HUES6 (cell line): ENCODE results near the gene HS3ST2.

Source experiments
- H3K27ac ChIP-seq: 2 replicates; pipeline ENCODE4 v1.7.0; 2013; ENCODE audit warnings: low read depth, mild to moderate bottlenecking, low read length, inconsistent platforms
- H3K27me3 ChIP-seq: 2 replicates; pipeline ENCODE4 v1.6.1; 2013; ENCODE audit warnings: low read length; ENCODE audit not compliant: control insufficient read depth, insufficient read depth
- H3K36me3 ChIP-seq: 2 replicates; pipeline ENCODE4 v1.6.1; 2013; ENCODE audit warnings: low read length; ENCODE audit not compliant: control insufficient read depth, insufficient read depth
- H3K4me1 ChIP-seq: 2 replicates; pipeline ENCODE4 v1.6.1; 2013; ENCODE audit warnings: low read length; ENCODE audit not compliant: control insufficient read depth, insufficient read depth
- H3K4me3 ChIP-seq: 2 replicates; pipeline ENCODE4 v1.5.1; 2013; ENCODE audit warnings: low read depth, low read length
- H3K9ac ChIP-seq: one replicate; pipeline ENCODE4 v1.6.1; 2013; ENCODE audit warnings: mild to moderate bottlenecking, low read length
- H3K9me3 ChIP-seq: 2 replicates; pipeline ENCODE4 v1.6.1; 2013; ENCODE audit warnings: low read depth, low read length; ENCODE audit not compliant: control insufficient read depth, insufficient read depth

The HS3ST2 gene

GRCh38 chr16:22813948-22814710 is at the start of gene HS3ST2:
HS3ST2 (plus strand) TSS chr16:22814162; CDS start chr16:22814611, 449 bp downstream.
- Histone ChIP-seq H3K27me3 (peaks cover 70% of the 10 kb centered on the region), H3K27ac (no peak within 1 kb of the TSS), H3K9ac (no peak within 1 kb of the TSS), H3K36me3 (no peaks in the 10 kb centered on the region), H3K9me3 (no peaks in the 10 kb centered on the region), H3K4me3 (peak within 1 kb of the TSS; percentile 51), H3K4me1 (no peaks in the 10 kb centered on the region)

- no peaks in the 10 kb centered on the region for H3K27me3 ChIP-seq
- H3K9me3 ChIP-seq: no peaks in the 10 kb centered on the region
- H3K4me1 ChIP-seq: peaks cover 22% of the 10 kb centered on the region
- H3K9ac ChIP-seq: no peak overlapping the region
- H3K4me3 ChIP-seq: no peak overlapping the region
- no peaks in the 10 kb centered on the region for H3K36me3 ChIP-seq
- H3K27ac ChIP-seq: no peak overlapping the region
Measured at GRCh38 chr16:22764662-22765327, 49.2 kb upstream of the HS3ST2 start.

- H3K36me3 ChIP-seq: no peaks in the 10 kb centered on the region
- no peak overlapping the region for H3K27ac ChIP-seq
- no peaks in the 10 kb centered on the region for H3K27me3 ChIP-seq
- H3K9ac ChIP-seq: no peak overlapping the region
- no peaks in the 10 kb centered on the region for H3K9me3 ChIP-seq
- no peak overlapping the region for H3K4me3 ChIP-seq
- peaks cover 22% of the 10 kb centered on the region for H3K4me1 ChIP-seq
Measured at GRCh38 chr16:22765479-22765878, 48.5 kb upstream of the HS3ST2 start.

GRCh38 chr16:22770866-22771265 is 43.1 kb upstream of the HS3ST2 start:
- no peaks in the 10 kb centered on the region for H3K36me3 ChIP-seq
- H3K27ac ChIP-seq: no peak overlapping the region
- no peaks in the 10 kb centered on the region for H3K27me3 ChIP-seq
- H3K4me3 ChIP-seq: no peak overlapping the region
- H3K4me1 ChIP-seq: no peaks in the 10 kb centered on the region
- no peak overlapping the region for H3K9ac ChIP-seq
- no peaks in the 10 kb centered on the region for H3K9me3 ChIP-seq

GRCh38 chr16:22771551-22771950 is 42.4 kb upstream of the HS3ST2 start:
- Histone ChIP-seq H3K27me3 (no peaks in the 10 kb centered on the region), H3K27ac (no peak overlapping the region), H3K4me1 (no peaks in the 10 kb centered on the region), H3K4me3 (no peak overlapping the region), H3K9me3 (no peaks in the 10 kb centered on the region), H3K36me3 (no peaks in the 10 kb centered on the region), H3K9ac (no peak overlapping the region)

DNA sequence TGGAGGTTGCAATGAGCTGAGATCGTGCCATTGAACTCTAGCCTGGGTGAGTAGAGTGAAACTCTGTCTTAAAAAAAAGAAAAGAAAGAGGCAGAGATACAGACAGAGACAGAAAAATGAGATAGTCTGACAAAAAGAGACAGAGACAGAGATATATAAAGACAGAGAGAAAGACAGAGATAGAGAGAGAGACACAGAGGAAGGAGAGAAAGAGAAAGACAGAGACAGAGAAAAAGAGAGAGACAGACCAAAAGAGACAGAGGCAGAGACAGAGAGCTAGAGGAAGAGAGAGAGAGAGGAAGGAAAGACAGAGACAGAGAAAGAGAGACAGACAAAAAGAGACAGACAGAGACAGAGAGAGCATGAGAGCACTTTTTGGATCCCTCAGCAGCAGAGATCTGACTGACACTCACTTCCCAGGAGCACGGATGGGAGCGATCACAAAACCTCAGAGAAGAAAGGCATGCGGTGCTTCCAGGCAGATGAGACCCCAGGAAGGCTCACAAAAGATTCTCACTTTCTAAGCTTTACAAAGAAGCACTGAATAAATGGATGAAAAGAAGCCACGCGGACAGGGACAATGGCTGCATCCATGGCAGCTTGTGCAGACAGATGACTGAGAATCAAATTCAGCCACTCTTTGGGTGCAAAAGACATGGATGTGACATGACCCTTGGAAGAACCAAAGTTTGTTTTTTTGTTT is 38.6 kb upstream of the HS3ST2 start:
- H3K27ac ChIP-seq: no peak overlapping the region
- no peak overlapping the region for H3K9ac ChIP-seq
- H3K9me3 ChIP-seq: no peaks in the 10 kb centered on the region
- H3K4me3 ChIP-seq: no peak overlapping the region
- no peaks in the 10 kb centered on the region for H3K27me3 ChIP-seq
- H3K36me3 ChIP-seq: no peaks in the 10 kb centered on the region
- no peaks in the 10 kb centered on the region for H3K4me1 ChIP-seq

DNA sequence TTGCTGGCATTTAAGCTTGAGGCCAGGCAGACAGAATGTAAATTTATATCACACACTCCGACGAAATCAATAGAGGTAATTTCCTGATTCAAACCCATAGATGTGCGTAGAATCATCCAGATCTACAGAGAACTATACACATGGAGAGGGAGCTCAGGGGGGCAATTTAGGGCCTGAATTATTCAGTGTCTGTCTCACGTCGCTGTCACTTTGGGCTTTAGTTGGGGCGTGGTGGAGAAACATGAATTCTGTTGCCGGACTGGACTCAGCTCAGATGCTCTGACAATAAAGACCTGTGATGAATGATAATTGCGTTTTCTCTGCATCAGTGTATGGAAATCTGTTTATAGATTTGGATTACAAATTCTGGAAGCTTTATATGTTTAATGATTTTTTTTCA is 32.5 kb upstream of the HS3ST2 start:
- 0 out of 2 replicates have a peak, but pooled peaks cover 8% of the 10 kb centered on the region for H3K4me1 ChIP-seq
- no peaks in the 10 kb centered on the region for H3K27me3 ChIP-seq
- no peak overlapping the region for H3K9ac ChIP-seq
- H3K36me3 ChIP-seq: no peaks in the 10 kb centered on the region
- no peak overlapping the region for H3K27ac ChIP-seq
- H3K9me3 ChIP-seq: no peaks in the 10 kb centered on the region
- H3K4me3 ChIP-seq: no peak overlapping the region

DNA sequence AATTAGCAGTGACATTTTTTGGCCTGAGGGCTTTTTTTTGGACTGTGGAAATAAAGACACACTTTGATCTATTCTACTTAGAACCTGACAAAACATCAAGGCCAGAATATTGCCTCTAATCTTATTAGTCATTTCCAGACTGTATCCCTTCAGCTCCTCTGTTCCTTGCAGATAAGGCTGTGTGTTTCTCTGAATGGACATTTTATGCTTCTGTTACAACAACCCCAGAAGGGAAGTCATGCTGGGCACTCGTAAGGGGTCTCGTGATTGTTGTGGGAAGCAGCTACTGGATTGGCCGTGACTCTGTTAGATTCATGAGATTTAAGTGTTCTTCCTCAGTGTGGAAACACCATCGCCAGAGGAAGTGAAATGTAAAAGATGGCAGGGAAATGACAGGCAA is 31.6 kb upstream of the HS3ST2 start:
- Histone ChIP-seq H3K4me3 (no peak overlapping the region), H3K9me3 (no peaks in the 10 kb centered on the region), H3K27me3 (no peaks in the 10 kb centered on the region), H3K27ac (no peak overlapping the region), H3K4me1 (0 out of 2 replicates have a peak, but pooled peaks cover 8% of the 10 kb centered on the region), H3K9ac (no peak overlapping the region), H3K36me3 (no peaks in the 10 kb centered on the region)

- no peaks in the 10 kb centered on the region for H3K36me3 ChIP-seq
- H3K27ac ChIP-seq: no peak overlapping the region
- 0 out of 2 replicates have a peak, but pooled peaks cover 8% of the 10 kb centered on the region for H3K4me1 ChIP-seq
- no peaks in the 10 kb centered on the region for H3K9me3 ChIP-seq
- no peaks in the 10 kb centered on the region for H3K27me3 ChIP-seq
- no peak overlapping the region for H3K9ac ChIP-seq
- no peak overlapping the region for H3K4me3 ChIP-seq
Measured at GRCh38 chr16:22784690-22785214, 29.2 kb upstream of the HS3ST2 start.

GRCh38 chr16:22785552-22785951 is 28.4 kb upstream of the HS3ST2 start:
- H3K9ac ChIP-seq: no peak overlapping the region
- H3K27me3 ChIP-seq: no peaks in the 10 kb centered on the region
- no peaks in the 10 kb centered on the region for H3K36me3 ChIP-seq
- H3K27ac ChIP-seq: no peak overlapping the region
- H3K9me3 ChIP-seq: no peaks in the 10 kb centered on the region
- H3K4me1 ChIP-seq: 0 out of 2 replicates have a peak, but pooled peaks cover 8% of the 10 kb centered on the region
- no peak overlapping the region for H3K4me3 ChIP-seq

DNA sequence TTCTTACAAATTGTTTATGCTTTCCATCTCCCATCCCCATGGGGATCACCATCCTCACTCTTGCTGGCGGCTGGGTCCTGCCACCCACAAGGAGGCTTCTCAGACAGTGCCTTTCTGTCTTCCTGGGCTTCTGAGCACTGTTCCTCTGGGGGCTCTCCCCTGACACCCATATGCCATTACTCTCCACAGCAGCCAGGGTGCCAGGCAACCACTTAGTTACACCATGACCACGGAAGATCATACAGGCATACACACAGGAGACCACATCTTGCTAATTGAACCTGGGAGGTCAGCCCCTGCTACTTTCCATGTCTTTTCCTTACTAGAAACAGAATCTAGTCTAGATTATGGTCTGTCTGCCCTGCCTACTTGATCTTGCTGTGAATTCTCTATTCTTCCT is 27.7 kb upstream of the HS3ST2 start:
- Histone ChIP-seq H3K4me3 (no peak overlapping the region), H3K27me3 (no peaks in the 10 kb centered on the region), H3K9me3 (no peaks in the 10 kb centered on the region), H3K27ac (no peak overlapping the region), H3K9ac (no peak overlapping the region), H3K4me1 (0 out of 2 replicates have a peak, but pooled peaks cover 8% of the 10 kb centered on the region), H3K36me3 (no peaks in the 10 kb centered on the region)
